NK-92 treated with Interleukin-12 subunit alpha and Interleukin-12 subunit beta, amount 100 ng/mL, for 24 hours (cell line): ENCODE measurements around the gene KCNMA1.
A peak's percentile ranks its signal among the peaks of the same experiment; 100 is the strongest.
"Not testable (repeated sequence)": the region's sequence is repeated elsewhere in the genome, so short reads cannot be mapped to it uniquely, and the experiment has no call there.

Experiments
- DNase-seq: peaks from one replicate; lab custom pipeline; 2025; lab: John Stamatoyannopoulos, UW

KCNMA1 gene

DNA sequence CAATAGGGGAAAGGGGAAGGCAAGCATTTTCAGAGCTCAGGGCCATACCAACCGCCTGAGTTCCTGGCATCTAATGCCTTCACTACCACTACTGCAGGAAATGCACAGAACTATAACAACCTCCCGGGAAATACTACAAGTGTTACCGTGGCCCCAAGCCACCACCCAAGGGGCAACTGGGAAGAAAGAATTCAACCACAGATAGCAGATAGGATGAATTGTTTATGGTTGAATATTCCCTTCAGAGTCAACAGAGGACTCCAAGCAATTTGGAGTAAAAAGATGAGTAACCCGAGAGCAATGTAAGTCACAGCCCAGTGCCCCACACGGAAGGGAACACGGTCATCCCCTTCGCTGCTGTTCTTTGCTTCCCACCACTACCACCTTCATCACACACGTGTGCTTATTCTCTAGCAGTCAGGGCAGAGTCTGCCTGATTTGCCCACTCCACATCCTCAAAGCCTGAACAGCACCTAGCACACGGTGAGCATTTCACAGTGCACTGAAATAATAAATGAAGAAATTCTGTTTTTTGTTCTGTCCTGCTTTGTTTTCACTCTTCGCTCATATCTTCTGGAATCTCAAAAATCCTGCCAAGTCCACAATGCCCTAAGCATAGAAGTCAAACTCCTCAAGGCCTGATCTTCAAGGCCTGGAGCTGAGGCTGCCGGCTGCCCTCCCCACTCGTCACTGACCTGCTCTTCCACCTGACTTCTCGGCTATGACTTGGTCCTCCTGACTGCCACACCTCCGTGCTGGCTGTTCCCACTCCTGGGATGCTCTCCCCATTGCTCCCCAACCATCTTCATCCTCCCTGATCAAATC is 221.1 kb downstream of the KCNMA1 start:
- no peak for DNase-seq

DNA sequence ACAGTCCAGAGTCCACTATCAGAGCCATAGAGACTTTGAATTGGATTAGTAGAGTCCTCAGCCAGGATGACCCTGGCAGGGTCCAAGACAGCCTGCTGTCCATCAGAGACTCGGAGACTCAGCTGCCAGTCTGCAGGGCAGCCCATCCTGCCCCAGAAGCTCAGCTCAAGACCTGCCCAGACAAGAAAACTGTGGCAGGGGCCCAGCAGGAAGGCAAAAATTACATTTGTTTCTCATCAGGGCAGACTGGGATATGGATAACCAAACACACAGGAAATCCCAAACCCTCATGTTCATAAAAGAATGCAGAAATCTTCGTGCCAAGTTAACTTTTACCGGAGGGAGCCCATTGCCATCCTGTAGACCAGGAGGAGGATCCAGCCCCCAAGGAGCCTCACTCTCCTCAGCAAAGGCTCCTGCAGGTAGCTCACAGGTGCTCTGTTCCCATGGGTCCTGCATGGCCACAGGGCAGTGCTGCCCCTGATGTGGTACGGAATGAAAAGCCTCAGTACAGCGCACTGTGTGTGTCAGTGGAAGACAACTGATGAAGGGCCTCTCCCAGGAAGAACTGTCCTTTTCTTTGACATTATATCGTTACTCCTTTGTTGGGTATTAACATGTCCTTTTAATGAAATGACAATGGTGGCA is 222.2 kb downstream of the KCNMA1 start:
- DNase-seq: no peak

DNA sequence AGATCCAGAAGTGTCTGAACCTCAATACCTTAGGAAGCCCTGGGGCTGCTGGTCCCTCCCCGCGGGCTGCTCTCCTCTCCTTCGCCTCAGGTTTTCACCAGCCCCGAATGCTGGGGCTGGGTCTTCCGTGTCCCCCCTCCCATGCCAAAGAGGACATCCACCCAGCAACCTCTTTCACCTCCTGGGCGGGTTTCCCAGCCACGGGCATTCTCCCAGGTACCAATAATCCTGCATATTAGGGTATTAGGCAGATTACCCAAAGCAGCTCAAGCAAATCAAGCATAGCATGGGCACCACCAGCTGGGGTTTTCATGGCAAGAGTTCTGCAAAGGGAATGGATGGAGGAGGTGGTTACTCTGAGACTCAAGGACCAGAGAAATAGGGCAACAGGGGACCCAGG is 224.4 kb downstream of the KCNMA1 start:
- no peak for DNase-seq

DNA sequence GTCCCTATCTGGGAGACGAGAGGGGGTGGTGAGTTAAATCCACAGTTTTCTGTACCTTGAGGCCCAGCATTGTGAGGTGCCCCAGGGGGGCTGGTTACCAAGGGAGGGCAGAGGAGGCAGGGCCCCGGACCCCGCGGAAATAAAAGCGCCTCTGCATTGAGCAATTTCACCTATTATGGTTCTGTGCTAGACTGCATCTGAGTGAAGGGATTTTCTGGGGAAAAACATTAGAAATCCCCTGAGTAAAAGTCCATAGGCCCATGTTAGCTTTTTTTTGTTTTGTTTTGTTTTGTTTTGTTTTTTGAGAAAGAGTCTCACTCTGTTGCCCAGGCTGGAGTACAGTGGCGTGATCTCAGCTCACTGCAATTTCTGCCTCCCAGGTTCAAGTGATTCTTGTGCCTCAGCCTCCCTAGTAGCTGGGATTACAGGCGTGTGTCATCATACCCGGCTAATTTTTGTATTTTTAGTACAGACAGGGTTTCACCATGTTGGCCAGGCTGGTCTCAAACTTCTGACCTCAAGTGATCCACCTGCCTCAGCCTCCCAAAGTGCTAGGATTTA is 225.0 kb downstream of the KCNMA1 start:
- not testable (repeated sequence) for DNase-seq

DNA sequence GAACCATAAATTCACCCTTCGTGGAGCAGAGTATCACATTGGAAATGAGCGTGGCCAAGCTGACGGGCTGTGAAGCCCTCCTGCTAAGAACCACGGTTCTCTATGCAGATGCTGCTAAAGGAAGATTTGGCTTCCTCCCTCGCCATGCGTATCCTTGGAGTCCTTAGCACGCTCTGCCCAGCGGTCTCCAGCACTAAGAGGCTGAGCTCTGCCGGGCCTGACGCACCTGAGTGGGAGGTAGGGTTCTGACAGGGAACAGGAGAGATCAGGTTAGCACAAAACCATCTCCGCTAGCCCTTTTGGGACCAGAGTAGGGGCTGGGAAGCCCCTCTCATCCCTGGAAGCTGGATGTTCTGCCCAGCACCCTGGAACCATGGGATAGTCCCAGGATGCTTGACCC is 225.8 kb downstream of the KCNMA1 start:
- DNase-seq: no peak

DNA sequence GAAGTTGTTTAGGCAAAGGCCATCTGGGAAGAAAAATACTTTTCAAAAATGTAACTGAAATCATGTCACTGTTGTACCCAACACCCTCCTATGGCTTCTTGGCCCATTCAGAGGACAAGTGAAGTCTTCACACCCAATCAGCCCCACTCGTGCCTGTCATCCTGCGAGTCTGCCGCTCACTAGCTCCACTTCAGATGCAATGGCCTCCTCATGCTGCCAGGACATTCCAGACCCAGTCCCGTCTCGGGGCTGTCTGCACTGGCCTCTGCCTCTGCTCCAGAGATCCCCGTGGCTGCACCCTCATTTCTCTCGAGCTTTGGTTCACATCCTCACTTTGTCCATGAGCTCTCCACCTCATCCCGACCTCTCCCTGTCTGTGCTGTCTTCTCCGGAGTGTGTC is 227.1 kb downstream of the KCNMA1 start:
- DNase-seq: no peak

DNA sequence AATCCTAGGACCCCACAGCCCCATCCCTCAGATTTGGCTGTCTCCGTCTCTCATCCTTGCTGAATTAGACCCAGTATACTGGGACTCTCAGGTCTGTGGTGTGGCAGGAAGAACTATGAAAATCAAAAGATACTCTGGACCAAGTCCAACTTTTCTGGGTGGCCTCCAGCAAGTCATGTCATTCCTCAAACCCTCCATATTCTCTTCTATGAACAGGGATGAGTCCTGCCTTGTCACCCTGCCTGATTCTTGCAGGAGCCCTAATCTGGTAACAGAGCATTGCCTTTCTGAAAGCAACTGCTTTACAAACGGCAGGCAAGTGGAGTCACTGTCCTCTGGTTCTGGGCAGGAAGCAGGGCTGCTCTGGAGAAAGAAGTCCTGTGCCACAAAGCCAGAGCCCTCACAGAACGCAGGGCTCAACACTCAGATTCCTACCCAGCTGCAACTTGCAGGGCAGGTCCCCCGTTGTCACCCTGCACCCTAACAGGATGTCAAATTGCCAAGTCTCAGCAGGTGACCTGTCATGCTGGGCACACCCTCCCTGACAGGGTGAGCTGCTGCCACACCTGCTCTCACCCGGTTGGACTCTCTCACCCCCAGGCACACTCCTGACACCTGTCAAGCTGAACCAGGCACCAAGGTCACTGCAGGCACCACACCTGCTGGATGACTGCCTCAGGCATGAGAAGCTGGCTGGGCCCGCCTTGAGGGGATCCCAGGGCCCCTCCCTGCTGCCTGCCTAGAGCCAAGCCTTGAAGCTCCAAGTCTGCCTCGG is 227.7 kb downstream of the KCNMA1 start:
- no peak for DNase-seq

DNA sequence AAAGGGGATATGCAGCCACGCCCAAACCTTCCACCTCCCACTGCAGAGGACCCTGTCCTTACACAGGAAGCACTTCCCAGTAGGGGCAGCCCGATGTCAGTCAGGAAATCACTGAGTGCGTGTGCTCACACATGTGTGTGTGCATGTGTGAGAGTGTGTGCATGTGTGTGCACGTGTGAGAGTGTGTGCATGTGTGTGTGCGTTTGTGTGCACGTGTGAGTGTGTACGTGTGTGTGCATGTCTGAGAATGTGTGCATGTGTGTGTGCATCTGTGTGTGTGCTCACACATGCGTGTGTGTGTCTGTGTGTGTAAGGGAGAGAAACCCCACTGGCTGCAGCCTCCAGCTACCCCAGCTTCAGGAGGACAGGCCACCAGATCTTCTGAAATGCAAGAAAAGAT is 229.3 kb downstream of the KCNMA1 start:
- DNase-seq: no peak

DNA sequence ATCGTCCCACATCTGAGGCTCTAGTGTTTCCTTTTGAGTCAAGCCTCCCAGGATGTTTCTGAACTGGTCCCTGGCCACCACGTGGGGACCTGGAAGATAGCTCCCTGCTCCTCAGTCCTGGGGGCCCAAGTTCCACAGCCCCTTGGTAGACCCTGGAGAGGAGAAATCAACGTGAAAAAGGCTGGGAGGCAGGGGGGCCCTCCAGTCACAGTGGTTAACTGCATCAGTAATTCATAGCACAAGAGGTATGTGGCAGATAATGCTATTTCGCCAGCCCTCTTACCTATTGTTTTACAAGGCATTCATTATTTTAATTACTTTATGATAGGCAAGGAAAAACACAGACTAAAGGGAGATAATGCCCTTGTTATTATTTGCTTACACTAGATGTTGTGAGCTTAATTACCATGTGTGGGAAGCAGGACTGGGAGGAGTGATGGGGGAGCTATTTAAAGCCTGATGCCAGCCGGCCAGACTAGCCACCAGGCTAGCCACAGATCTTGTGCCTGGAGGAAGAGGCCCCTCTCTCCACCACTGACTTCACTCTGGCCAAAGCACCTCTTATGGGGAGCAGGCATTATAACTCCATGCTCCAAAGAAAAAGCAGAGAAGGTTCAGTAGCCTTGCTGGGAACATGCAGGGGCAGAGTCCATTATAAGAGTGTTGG is 230.7 kb downstream of the KCNMA1 start:
- no peak for DNase-seq

DNA sequence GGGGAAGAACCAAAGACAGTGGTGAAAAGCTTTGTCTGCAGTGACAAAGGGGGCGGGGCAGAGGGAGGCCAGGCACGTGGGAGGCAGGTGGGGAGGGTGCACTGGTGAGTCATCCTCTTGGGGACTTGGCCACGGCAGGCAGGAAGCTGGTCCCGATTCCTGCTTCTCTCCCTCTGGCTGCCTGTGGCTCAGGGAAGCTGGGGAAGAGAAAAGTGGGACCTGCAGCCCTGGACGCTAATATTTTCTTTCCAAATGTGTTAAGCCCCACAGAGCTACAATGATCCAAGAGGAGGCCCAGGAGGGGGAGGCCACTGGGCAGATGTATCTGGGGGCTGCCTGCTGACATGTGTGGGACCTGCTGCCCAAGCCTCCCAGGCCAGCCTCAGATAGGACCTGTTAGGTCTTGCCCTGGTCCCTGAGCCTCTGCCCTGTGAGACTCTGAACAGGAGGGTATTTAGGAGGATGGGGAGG is 231.8 kb downstream of the KCNMA1 start:
- peak; percentile 10 for DNase-seq

DNA sequence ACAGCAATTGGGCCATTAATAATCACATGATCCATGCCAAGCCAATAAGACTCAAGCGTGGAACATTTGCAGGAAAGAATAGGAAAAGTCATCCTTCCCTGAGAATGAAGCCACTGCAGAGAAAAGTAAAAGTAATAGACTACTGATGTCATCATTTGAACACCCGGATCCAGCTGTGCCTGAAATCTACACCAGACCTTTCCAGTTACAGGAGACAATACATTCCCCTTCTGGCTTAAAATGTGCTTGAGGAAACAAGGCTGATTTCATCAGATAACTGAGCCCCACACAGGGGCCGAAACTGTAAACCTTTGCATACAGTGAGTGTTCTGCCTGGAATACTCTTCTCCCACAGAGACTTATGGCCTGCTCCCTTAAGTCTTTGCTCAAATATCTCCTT is 232.8 kb downstream of the KCNMA1 start:
- DNase-seq: no peak

DNA sequence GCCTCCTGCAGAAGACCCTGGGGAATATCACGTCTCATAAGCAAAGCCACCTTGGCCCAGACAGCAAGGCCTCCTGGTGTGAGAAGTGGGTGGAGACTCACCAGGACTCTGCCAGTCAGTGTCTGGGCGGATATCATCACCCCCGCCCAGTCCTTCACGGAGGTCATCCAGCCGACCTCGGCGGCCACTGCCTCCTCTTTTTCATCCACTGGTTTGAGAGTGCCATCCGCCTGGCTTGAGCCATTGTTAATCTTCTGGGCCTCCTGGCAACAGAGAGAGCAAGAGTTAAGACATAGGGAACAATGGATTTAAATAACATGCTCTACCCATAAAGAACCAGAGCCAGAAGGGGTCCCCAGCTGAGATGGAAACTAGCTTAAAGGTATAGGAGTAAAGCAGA is 233.8 kb downstream of the KCNMA1 start:
- no peak for DNase-seq

DNA sequence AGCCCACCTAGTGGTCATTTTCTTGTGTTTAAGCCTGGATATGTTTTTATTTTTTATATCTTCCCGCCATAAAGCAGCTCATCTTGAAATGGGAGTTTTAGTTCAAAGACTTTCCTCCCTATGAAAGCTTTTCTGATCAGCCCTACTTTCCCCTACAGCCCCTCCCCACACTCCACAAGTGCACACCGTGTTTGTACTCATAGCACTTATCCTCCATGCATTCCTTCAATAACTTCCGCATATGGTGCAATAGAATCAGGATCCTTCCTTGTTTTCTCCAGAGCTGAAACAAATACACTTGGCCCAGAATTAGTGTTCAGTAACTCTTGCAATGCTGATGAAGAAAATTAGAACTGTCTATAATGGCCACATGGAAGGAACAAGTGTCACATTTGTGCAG is 235.9 kb downstream of the KCNMA1 start:
- DNase-seq: no peak

DNA sequence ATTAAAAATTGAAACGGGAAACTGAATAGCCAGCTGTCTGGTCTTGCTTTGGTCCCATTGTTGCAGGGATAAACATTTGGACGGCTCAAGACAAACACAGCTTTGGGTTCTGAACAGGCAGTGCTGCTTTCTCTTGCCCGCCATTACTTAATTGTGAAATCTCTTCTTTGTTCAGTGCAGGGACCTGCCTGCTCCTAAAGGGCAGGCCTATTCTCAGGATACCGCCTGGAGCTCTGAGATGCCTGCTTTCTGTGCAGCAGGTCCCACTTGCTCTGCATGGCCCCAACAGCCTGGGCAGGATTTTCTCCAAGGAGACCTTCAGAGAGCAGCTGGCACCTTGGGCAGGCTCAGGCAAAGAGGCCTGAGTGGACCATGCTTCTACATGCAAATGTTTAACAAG is 237.6 kb downstream of the KCNMA1 start:
- no peak for DNase-seq

DNA sequence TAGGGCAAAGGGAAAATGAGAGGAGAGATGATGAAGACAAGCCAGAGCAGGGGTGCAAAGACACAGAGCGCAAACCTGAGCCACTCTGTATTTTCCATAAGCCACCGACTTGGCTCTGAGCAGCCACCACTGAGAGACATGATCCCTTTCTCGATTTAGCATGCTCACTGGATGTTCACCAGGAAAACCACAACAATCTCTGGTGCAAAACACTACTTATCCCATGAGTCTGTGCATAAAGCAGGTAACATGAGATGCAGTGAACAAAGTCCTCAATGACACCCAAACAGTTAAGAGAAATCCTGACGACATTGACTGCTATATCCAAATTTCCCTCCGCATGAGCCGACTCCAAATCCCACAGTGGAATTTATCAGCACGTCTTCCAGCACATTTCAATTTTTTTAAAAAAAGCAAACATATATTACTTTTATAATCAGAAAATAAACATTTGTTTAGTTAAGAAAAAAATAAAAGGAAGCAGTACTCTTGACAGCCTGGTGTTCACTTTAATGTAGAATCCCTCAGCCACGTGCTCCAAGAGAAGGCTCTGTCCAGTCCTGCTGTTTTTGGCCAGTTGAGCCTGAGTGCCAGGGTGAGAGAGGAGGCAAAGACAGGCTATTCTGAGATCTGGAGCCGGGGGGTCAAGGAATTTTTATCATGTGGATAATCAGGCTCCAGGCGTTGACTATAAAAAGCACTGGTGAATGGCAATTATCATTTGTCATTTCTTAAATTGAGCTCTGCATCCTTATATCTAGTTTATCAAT is 238.4 kb downstream of the KCNMA1 start:
- DNase-seq: no peak

DNA sequence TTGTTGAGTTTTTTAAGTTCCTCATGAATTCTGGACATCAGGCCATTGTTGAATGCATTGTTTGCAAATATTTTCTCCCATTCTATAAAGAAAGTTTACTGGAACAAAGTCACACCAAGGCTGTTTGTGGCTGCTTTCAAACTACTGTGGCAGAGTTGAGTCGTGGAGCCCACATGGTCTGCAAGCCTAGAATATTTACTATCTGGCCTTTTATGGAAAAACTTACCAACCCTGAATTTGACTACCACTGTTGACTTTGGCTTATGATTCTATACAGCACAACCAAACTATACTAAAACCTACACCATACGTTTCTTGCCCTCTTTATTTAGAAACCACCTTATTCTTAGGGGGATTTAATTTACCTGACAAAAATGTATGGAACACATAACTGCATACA is 239.1 kb downstream of the KCNMA1 start:
- DNase-seq: no peak

DNA sequence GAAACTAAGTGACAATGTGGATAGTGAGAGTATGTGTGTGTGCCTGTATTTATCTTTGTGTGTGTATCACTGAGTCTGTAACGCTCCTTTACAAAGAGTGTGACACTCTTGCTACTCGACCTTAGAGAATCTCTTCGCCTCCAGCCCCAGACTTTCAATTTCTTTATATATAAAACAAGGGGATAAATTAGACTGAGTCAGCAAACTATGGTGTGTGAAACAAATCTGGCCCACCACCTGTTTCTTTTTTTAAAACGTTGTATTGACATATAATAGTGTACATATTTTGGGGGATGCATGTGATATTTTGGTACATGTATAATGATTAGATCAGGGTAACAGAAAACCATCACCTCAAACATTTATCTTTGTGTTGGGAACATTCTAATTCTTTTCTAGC is 240.5 kb downstream of the KCNMA1 start:
- DNase-seq: no peak

DNA sequence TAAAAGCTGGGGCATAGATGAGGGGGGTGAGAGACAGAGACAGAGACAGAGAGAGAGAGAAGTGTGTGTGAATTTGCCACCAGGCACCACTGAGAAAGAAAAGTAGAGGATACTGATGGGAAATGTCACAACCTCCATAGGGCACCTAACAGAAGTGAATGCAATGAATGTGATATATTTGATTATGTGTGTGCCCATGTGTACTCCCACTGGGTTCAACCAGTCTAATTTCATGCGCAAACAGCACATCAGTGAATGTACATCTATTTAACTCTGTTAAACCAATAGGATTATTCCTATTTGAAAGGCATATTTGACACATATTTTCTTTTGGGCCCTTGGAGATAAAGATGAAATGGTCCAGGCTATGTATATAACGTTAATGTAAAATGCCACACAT is 241.3 kb downstream of the KCNMA1 start:
- no peak for DNase-seq

DNA sequence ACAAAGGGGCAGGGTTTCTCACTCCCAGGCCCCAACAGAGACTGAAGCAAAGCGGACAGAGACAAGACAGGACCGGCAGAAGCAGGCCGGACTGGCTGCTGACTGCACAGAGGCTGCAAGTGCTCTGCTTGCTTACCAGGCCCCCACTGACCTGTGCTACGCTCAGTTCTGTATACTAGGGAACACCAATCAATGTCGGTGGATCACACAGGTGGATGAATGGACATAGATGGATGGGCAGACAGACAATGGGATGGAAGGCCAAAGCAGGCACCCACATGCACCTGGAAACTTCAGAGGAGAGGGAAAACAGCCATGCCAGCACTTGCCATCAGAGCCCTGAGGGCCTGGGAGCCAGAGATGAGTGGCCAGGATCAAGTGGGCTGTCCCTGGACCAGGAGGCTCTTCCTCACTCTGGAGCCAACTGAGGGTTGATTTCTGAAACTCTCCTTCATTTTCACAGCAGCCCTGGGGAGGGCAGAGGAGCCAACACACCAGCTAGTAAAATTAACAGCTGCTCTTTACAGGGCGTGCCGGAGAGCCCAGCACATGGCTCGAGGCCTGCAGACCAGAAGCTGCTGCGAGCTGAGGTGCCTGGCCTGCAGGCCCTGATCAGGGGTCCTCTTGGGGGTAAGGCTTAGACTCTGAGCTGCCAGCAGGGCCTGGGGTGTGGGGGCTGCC is 243.6 kb downstream of the KCNMA1 start:
- no peak for DNase-seq

DNA sequence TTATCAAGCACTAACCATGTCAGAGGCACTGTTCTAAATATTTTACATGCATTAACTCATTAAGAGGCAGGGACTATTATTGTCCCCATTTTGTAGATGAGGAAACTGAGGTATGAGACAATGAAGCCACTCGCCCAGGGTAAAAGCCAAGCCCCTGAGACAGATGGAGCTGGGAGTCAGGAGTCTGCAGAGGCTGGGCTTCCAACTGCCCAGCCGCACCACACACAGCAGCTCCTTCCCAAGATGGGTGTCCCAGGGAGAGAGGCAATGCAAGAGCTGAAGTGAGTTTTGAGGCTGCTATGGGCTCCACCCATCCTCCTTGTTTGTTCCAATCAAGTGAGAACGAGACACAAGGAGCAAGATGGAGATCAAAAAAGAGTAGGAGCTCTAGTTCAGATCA is 244.2 kb downstream of the KCNMA1 start:
- DNase-seq: no peak

DNA sequence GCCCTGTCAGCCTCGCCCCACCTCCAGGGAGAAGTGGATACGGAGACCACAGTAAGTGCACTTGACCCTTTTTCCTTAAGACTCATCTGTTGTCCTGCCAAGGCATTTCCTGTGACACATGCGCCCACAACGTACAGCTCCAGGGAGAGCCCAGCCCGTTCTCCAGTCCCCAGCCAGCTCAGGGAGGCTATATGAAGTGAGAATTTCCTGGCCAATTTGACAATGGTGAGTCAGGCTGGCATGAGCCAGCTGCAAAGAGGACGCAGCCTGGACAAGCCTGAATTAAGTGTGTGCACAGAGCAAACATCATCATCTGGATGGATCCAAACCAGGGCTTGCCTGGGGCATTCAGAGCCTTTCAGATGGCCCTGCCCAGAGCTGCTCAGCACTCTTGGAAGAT is 244.8 kb downstream of the KCNMA1 start:
- DNase-seq: no peak
